H1 (cell line): ENCODE data around the gene STXBP2. TPM values are rescaled to one million over a fixed set of nuclear protein-coding genes. Genes with fewer than 3 reads are reported as not detected.

ENCODE experiments used
- CBX8 ChIP-seq: fragments of 300-800, 300-1000 bp; sonication (generic); IDR thresholded peaks from 2 replicates; pipeline ENCODE4 v1.7.1; 2016; ENCODE audit warnings: low read depth, low read length, borderline replicate concordance
- CHD2 ChIP-seq: IDR thresholded peaks from 2 replicates; pipeline ENCODE4 v1.6.1; 2012; ENCODE audit warnings: low read length, improper control_type of control experiment
- JUN ChIP-seq: IDR thresholded peaks from 2 replicates; pipeline ENCODE4 v1.6.1; 2011; ENCODE audit warnings: low read depth, mild to moderate bottlenecking, improper control_type of control experiment, low read length
- MAFK ChIP-seq: IDR thresholded peaks from 2 replicates; pipeline ENCODE4 v1.6.1; 2012; ENCODE audit warnings: low read depth, mild to moderate bottlenecking, improper control_type of control experiment, low read length
- SIRT6 ChIP-seq: IDR thresholded peaks from one replicate; pipeline ENCODE4 v1.7.1; 2012; ENCODE audit warnings: low read length, inconsistent platforms
- SP2 ChIP-seq: IDR thresholded peaks from 2 replicates; pipeline ENCODE4 v1.6.1; 2012; ENCODE audit warnings: mild to moderate bottlenecking, low read length, inconsistent platforms
- SP4 ChIP-seq: IDR thresholded peaks from 2 replicates; pipeline ENCODE4 v1.6.1; 2012; ENCODE audit warnings: low read length, inconsistent platforms
- polyA plus RNA-seq, 7 experiments: library from polyadenylated mRNA; depleted of rRNA in 3 of 7; stranded (reverse) in 5 of 7; unstranded in 2 of 7; fragments of >200 nt in 5 of 7; fragments of 200-250 nt in 2 of 7; gene quantifications; 1 replicate in 5 of 7; 2 replicates in 1 of 7; 4 replicates in 1 of 7; pipeline versions ENCODE4 v1.2.1 to v1.2.3, GENCODE V29; 2011 to 2013; ENCODE audit warnings: missing spikeins in 2 of 7, mixed read lengths in 2 of 7
- total RNA-seq: library from RNA; stranded (reverse); fragmentation: NEBNext Ultra II Directional; extraction: Animal tissue kit (Norgen Biotek cat#: 25700); gene quantifications from 2 replicates; pipeline ENCODE4 v1.2.1, GENCODE V29; 2021

The STXBP2 gene
- total and polyA plus RNA-seq, 2 of the 8 experiments (the other 6 are each of a cell fraction or from before 2014, with no cell fraction given) = 52.9 to 53.8 TPM

DNA sequence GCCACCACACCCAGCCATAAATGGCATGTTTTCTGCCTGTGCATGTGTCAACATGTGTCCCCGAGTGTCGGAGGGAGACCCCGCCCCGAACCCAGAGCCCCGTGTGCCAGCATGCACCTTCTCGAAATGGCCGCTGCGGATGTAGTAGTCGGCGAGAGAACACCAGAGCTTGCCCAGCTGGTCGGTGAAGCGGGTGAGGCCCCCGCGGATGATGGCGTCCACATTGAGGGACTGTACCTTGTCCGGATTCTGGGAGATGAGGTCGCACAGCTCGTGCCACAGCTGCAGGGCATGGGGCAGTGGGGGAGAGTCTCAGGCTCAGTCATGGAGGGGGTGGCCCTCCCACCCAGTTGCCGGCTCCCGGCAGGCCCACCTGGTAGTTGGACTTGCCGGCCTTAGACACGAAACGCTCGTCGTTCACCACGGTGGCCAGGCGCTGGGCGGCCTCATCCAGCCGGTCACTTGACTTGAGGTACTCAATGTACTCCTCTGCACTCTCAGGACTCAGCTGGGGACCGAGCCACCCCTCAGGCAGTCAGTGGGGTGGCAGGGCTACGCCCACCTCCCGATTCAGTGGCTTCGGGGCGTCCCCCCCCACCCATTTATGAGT is 11.0 kb upstream of the STXBP2 start (continued):
- TF ChIP-seq SIRT6 (no peak), CHD2 (no peak), CBX8 (no peak), JUN (no peak), SP4 (no peak), SP2 (no peak), MAFK (no peak)
- TF ChIP-seq, all 59 proteins: peak for 0
